Left ventricle myocardium inferior (tissue), 1 donor: Measurements from ENCODE around the gene XRN2. TPM values are rescaled to one million over a fixed set of nuclear protein-coding genes. Genes with fewer than 3 reads are reported as not detected.

Experiments
- DNase-seq: peaks from one replicate; pipeline ENCODE4 v3.0.0-alpha.2; 2020
- H3K27ac ChIP-seq: fragments of 200-600 bp; replicated peaks from 2 replicates; pipeline ENCODE4 v1.8.0; 2021
- H3K27me3 ChIP-seq: fragments of 200-600 bp; 2 replicates; pipeline ENCODE4 v1.8.0; 2021; ENCODE audit warnings: low read depth
- H3K36me3 ChIP-seq: fragments of 200-600 bp; 2 replicates; pipeline ENCODE4 v1.8.0; 2021
- H3K4me1 ChIP-seq: fragments of 200-600 bp; 2 replicates; pipeline ENCODE4 v1.8.0; 2021
- H3K4me3 ChIP-seq: fragments of 200-600 bp; 2 replicates; pipeline ENCODE4 v1.8.0; 2021; ENCODE audit warnings: mild to moderate bottlenecking, moderate library complexity
- H3K9me3 ChIP-seq: fragments of 200-600 bp; replicated peaks from 2 replicates; pipeline ENCODE4 v1.8.0; 2021
- intact Hi-C: fragments of 100-400 bp; cut with micrococcal nuclease; formaldehyde crosslinking; loops from one replicate; pipeline ENCODE4 v1.11.0; 2022
- total RNA-seq: library from RNA; stranded (reverse); fragmentation: NEBNext Ultra II Directional; extraction: Animal tissue kit (Norgen Biotek cat#: 25700); gene quantifications from one replicate; pipeline ENCODE4 v1.2.1, GENCODE V29; 2021
- TF ChIP-seq, protein P1 (sequence below): fragments of 200-600 bp; IDR thresholded peaks from 2 replicates; pipeline ENCODE4 v1.8.0; 2021; ENCODE audit warnings: antibody characterized with exemption, mild to moderate bottlenecking, borderline replicate concordance
- donor health status: DM: no; HTN: yes; CAD: no; lungs with severe emphysema.

Gene XRN2
- total RNA-seq, 1 donor from 2014 or later: 33.7 TPM

DNA sequence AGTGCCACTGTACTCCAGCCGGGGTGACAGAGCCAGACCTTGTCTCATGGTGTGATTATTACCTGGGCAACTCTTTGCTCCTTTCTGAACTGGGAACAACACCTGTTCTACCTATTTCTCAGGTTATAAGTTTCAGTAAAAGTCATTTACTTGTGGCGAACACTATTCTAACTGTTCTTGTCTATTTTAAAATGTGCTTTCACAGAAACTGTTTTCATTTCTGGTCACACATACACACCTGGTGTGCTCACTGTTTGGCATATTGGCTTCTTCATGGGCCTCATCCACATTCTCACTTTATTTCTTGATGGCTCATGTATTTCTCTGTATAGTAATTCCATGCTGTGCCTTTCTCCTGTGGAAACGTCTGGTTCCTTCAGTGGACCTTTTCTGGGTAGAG, 30.5 kb upstream of the XRN2 start:
- H3K9me3 ChIP-seq: peaks cover 9% of the 10 kb centered on the region
- H3K27ac ChIP-seq: no peak overlapping the region
- intact Hi-C loops: no loop called here
- TF ChIP-seq, protein P1, sequence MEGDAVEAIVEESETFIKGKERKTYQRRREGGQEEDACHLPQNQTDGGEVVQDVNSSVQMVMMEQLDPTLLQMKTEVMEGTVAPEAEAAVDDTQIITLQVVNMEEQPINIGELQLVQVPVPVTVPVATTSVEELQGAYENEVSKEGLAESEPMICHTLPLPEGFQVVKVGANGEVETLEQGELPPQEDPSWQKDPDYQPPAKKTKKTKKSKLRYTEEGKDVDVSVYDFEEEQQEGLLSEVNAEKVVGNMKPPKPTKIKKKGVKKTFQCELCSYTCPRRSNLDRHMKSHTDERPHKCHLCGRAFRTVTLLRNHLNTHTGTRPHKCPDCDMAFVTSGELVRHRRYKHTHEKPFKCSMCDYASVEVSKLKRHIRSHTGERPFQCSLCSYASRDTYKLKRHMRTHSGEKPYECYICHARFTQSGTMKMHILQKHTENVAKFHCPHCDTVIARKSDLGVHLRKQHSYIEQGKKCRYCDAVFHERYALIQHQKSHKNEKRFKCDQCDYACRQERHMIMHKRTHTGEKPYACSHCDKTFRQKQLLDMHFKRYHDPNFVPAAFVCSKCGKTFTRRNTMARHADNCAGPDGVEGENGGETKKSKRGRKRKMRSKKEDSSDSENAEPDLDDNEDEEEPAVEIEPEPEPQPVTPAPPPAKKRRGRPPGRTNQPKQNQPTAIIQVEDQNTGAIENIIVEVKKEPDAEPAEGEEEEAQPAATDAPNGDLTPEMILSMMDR: no peak
- no peaks in the 10 kb centered on the region for H3K4me1 ChIP-seq
- H3K36me3 ChIP-seq: no peaks in the 10 kb centered on the region
- peaks cover 28% of the 10 kb centered on the region for H3K27me3 ChIP-seq
- no peak for DNase-seq
- H3K4me3 ChIP-seq: no peak overlapping the region

DNA sequence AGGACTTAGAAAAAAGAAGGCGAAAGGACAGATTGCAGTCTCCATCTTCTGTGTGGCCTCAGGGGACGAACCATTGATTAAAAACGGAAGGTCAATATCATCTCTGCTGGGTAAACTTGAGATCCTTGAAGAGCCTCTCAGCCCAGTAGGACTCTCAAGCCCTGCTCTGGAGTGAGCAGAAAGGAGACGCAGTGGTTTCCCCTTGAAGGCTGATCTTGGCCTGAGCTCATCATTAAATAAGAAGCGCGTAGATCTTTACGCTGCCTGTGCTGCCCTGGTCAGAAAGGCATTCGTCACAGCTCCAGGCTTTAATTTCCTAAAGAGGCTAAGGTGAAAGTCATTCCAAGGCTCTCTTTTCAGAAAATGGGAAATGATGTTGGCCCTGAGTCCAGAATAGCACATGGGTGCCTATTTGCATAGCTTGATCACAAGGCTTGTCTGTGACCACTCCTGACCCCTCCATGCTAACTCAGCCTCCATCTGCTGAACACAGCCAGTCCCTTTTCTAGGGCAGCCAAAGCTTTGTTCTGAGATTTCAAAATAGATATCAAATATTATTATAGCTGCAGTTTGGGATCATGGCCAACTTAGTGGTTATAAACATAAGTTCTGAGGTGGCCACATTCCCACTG, 29.3 kb upstream of the XRN2 start:
- Histone ChIP-seq H3K9me3 (peaks cover 9% of the 10 kb centered on the region), H3K27ac (no peak overlapping the region), H3K4me1 (no peaks in the 10 kb centered on the region), H3K4me3 (no peak overlapping the region), H3K27me3 (peaks cover 28% of the 10 kb centered on the region), H3K36me3 (no peaks in the 10 kb centered on the region)
- no peak for DNase-seq
- intact Hi-C loops: no loop called here
- TF ChIP-seq, protein P1: no peak

DNA sequence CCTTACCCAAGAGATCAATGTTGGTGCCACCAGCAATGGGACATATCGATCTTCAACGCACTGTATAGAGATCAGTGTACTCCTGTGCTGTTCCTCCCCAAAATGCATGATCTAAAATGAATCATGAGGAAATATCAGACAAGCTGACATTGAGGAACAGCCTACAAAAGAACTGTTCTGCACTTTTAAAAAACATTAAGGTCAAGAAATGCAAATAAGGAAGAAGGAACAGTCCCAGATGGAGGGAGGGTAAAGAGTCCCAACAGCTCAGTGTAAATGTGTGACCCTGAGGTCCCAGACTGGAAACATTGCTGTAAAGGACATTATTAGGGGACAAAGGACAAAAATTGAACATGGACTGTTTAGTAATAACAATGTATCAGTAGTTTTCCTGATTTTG, 24.3 kb upstream of the XRN2 start:
- Histone ChIP-seq H3K27me3 (peaks cover 22% of the 10 kb centered on the region), H3K27ac (no peak overlapping the region), H3K4me3 (no peak overlapping the region), H3K9me3 (no peaks in the 10 kb centered on the region), H3K4me1 (no peaks in the 10 kb centered on the region), H3K36me3 (no peaks in the 10 kb centered on the region)
- DNase-seq: no peak
- intact Hi-C loops: no loop called here
- TF ChIP-seq, protein P1: no peak

DNA sequence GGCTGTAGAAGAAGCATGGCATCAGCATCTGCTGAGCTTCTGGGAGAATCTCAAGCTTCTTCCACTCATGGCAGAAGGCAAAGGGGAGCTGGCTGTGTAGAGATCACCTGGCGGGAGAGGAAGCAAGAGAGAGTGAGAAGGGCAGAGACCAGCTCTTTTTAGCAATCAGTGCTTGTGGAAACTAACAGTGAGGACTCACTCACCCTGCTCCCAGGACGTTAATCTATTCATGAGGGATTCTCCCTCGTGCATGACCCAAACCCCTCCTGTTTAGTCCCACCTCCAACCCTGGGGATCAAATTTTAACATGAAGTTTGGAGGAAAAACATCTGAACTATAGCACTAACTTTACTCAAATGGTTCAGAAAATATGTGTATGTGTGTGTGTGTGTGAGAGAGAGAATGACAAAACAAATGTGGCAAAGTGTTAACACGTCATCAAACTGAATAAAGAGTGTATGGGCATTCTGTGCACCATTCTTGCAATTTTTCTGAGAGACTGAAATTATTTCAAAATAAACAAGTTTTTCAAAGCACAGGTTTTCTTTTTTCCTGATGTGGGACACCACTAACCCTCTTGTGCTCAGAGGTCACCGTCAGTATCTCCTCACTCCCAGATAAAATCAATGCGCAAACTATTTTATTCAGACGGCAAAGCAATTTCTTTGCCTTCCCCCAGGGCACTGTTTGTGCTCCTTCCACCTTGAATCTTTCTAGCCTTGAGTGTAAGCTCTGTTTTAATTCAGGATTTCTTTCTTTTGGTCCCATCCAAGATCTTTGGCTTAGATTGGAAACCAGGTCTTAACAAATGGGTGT, 23.2 kb upstream of the XRN2 start:
- DNase-seq: no peak
- Histone ChIP-seq H3K4me1 (no peaks in the 10 kb centered on the region), H3K27ac (no peak overlapping the region), H3K36me3 (no peaks in the 10 kb centered on the region), H3K4me3 (no peak overlapping the region), H3K9me3 (no peaks in the 10 kb centered on the region), H3K27me3 (peaks cover 12% of the 10 kb centered on the region)
- intact Hi-C loops: no loop called here
- TF ChIP-seq, protein P1: no peak

DNA sequence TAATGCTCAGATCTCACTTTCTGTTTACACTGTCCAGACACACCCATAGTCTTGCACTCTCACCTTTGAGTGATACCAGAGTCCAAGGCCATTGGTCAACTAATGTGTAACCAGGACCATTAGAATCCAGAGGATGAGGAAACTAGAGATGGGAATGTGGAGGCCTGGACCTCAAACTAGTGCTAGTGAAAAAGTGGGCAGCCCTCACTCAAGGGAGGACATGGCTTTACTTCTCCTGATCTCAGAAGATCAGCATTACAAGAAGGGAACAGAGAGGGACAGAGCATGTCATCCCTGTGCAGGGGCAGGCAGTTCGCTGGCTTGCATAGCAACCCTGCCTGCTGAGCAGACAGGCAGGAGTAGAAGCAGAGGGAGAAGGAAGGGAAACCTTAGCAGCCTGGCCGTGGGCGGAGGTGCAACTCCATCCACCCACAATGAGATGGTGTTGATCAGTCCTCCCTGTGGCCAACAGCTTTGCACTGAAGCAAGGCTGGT, 22.6 kb upstream of the XRN2 start:
- intact Hi-C loops: no loop called here

More for the DNA sequence above, 22.6 kb upstream of the XRN2 start:
- Histone ChIP-seq H3K4me1 (no peaks in the 10 kb centered on the region), H3K4me3 (no peak overlapping the region), H3K9me3 (no peaks in the 10 kb centered on the region), H3K27ac (no peak overlapping the region), H3K36me3 (no peaks in the 10 kb centered on the region), H3K27me3 (peaks cover 7% of the 10 kb centered on the region)
- TF ChIP-seq, protein P1: no peak
- DNase-seq: no peak
